Endothelial cell of umbilical vein (primary cell): Measurements from ENCODE around the gene POLR3B. TPM values are rescaled to one million over a fixed set of nuclear protein-coding genes. Genes with fewer than 3 reads are reported as not detected.

Source experiments
- BruUV-seq: library from RNA; stranded (reverse); fragments of 400-500 nt; replicated peaks from 2 replicates; lab custom pipeline; 2021; lab: Mats Ljungman, UMichigan
- CTCF ChIA-PET: fragments of 300-600, 350-600 bp; sonication (Branson Sonifier 250); formaldehyde crosslinking; loops from one replicate; lab custom pipeline; 2021; ENCODE audit warnings: antibody characterized with exemption, inconsistent platforms; lab: Charles Lee
- POLR2A ChIA-PET: fragments of 300-600, 350-600 bp; sonication (Branson Sonifier 250); formaldehyde crosslinking; loops from one replicate; lab custom pipeline; 2021; ENCODE audit warnings: antibody characterized with exemption, inconsistent platforms; lab: Charles Lee
- DNase-seq: peaks from one replicate; pipeline ENCODE4 v3.0.0-alpha.2; 2011; ENCODE audit warnings: low read depth, low spot score
- FAIRE-seq: peaks from 2 replicates; lab custom pipeline; 2011; peaks lifted over from hg19 to GRCh38; lab: Jason Lieb, UNC
- H2AFZ ChIP-seq: 2 replicates; pipeline ENCODE4 v1.6.0; 2012; ENCODE audit warnings: low read depth, low read length, control low read depth, inconsistent platforms
- H3K27ac ChIP-seq: 2 replicates; pipeline ENCODE4 v1.5.1; 2011; ENCODE audit warnings: low read depth, mild to moderate bottlenecking, control low read depth, low read length, moderate library complexity; ENCODE audit not compliant: insufficient read depth
- H3K27me3 ChIP-seq, 2 experiments: 2 replicates each; pipeline versions ENCODE4 v1.6.0 to v1.6.1; 2011; ENCODE audit warnings: low read length in 2 of 2, mixed read lengths in 1 of 2; ENCODE audit not compliant: control insufficient read depth in 2 of 2, insufficient read depth in 2 of 2
- H3K36me3 ChIP-seq, 2 experiments: 2 replicates in 1 of 2; 3 replicates in 1 of 2; pipeline ENCODE4 v1.5.1; 2011; ENCODE audit warnings: low read length in 2 of 2, mild to moderate bottlenecking in 1 of 2, moderate library complexity in 1 of 2; ENCODE audit not compliant: control insufficient read depth in 2 of 2, insufficient read depth in 2 of 2; ENCODE audit errors: extremely low read depth in 1 of 2
- H3K4me1 ChIP-seq: 3 replicates; pipeline ENCODE4 v1.5.1; 2011; ENCODE audit warnings: mild to moderate bottlenecking, low read length; ENCODE audit not compliant: control insufficient read depth, insufficient read depth; ENCODE audit errors: extremely low read depth
- H3K4me2 ChIP-seq: 2 replicates; pipeline ENCODE4 v1.6.1; 2011; ENCODE audit warnings: low read length, control low read depth, mixed read lengths; ENCODE audit not compliant: insufficient read depth
- H3K4me3 ChIP-seq, 3 experiments: fragments of 200-600 bp in 1 of 3; sonication (generic), shearing (Covaris generic) in 1 of 3; replicated peaks in 1 of 3; 2 replicates each; pipeline ENCODE4 v1.5.1; 2011 to 2016; ENCODE audit warnings: control low read depth in 3 of 3, low read length in 3 of 3, mild to moderate bottlenecking in 2 of 3, inconsistent platforms in 1 of 3, low read depth in 1 of 3, moderate library complexity in 1 of 3; ENCODE audit not compliant: insufficient read depth in 1 of 3
- H3K79me2 ChIP-seq: 2 replicates; pipeline ENCODE4 v1.6.0; 2012; ENCODE audit warnings: low read length, inconsistent platforms; ENCODE audit not compliant: control insufficient read depth, insufficient read depth
- H3K9ac ChIP-seq: replicated peaks from 2 replicates; pipeline ENCODE3; 2011; ENCODE audit warnings: low read length, control low read depth; ENCODE audit not compliant: insufficient read depth; ENCODE audit errors: extremely low read depth
- H3K9me1 ChIP-seq: replicated peaks from 3 replicates; pipeline ENCODE4 v1.6.0; 2011; ENCODE audit warnings: mild to moderate bottlenecking, low read length; ENCODE audit not compliant: control insufficient read depth, insufficient read depth; ENCODE audit errors: extremely low read depth
- H3K9me3 ChIP-seq: replicated peaks from 2 replicates; pipeline ENCODE4 v1.5.1; 2012; ENCODE audit warnings: low read length, inconsistent platforms; ENCODE audit not compliant: control insufficient read depth, insufficient read depth
- H4K20me1 ChIP-seq: replicated peaks from 2 replicates; pipeline ENCODE3; 2011; ENCODE audit warnings: mild to moderate bottlenecking, low read length; ENCODE audit not compliant: control insufficient read depth, insufficient read depth; ENCODE audit errors: extremely low read depth
- CTCF ChIP-seq, 2 donors: IDR thresholded peaks; 1 replicate in 1 of 2; 2 replicates in 1 of 2; pipeline ENCODE4 v1.5.1; 2011; ENCODE audit warnings: low read length in 2 of 2, mild to moderate bottlenecking in 2 of 2, moderate library complexity in 2 of 2, control low read depth in 1 of 2, inconsistent platforms in 1 of 2, low read depth in 1 of 2; ENCODE audit not compliant: insufficient read depth in 1 of 2; ENCODE audit errors: extremely low read depth in 1 of 2
- EZH2 ChIP-seq: IDR thresholded peaks from 2 replicates; pipeline ENCODE4 v1.6.1; 2012; ENCODE audit warnings: borderline replicate concordance, low read depth, mild to moderate bottlenecking, moderate library complexity, low read length, inconsistent platforms; ENCODE audit not compliant: severe bottlenecking
- FOS ChIP-seq: IDR thresholded peaks from 2 replicates; pipeline ENCODE4 v1.6.1; 2011; ENCODE audit warnings: mild to moderate bottlenecking, low read length, moderate library complexity, borderline replicate concordance; ENCODE audit not compliant: insufficient read depth
- GATA2 ChIP-seq: IDR thresholded peaks from 2 replicates; pipeline ENCODE4 v1.7.0; 2011; ENCODE audit warnings: low read depth, mild to moderate bottlenecking, moderate library complexity, mixed read lengths, low read length; ENCODE audit not compliant: insufficient read length, insufficient read depth
- JUN ChIP-seq: IDR thresholded peaks from 2 replicates; pipeline ENCODE4 v1.6.1; 2011; ENCODE audit warnings: borderline replicate concordance, low read depth; ENCODE audit not compliant: insufficient read length, insufficient read depth
- MYC ChIP-seq: IDR thresholded peaks from one replicate; pipeline ENCODE4 v1.6.1; 2011; ENCODE audit warnings: mild to moderate bottlenecking, low read depth, low read length
- POLR2A ChIP-seq: IDR thresholded peaks from 2 replicates; pipeline ENCODE4 v1.6.1; 2012; ENCODE audit warnings: low read depth, mild to moderate bottlenecking, control low read depth, low read length
- POLR2AphosphoS5 ChIP-seq: IDR thresholded peaks from 2 replicates; pipeline ENCODE4 v1.6.1; 2012; ENCODE audit warnings: low read depth, mild to moderate bottlenecking, control low read depth, low read length, moderate library complexity; ENCODE audit not compliant: insufficient read depth
- dilution Hi-C: fragments of 300-500 bp; cut with MboI; formaldehyde crosslinking; loops from one replicate; pipeline ENCODE4 v1.15.0; 2019; ENCODE audit warnings: low sequenced_read_pairs; ENCODE audit not compliant: extremely low pct_ligation_motif_present
- intact Hi-C: fragments of 100-400 bp; cut with micrococcal nuclease; formaldehyde crosslinking; loops from one replicate; pipeline ENCODE4 v1.10.0; 2022
- polyA plus RNA-seq, 4 experiments: library from polyadenylated mRNA; depleted of rRNA in 3 of 4; stranded (reverse) in 3 of 4; unstranded in 1 of 4; fragments of >200 nt; gene quantifications; 2 replicates each; pipeline versions ENCODE4 v1.2.1 to v1.2.3, GENCODE V29; 2011 to 2012; ENCODE audit warnings: missing spikeins in 1 of 4
- total RNA-seq: library from RNA; stranded (reverse); gene quantifications from 2 replicates; pipeline ENCODE4 v1.2.3, GENCODE V29; 2021

POLR3B gene
- total and polyA plus RNA-seq, 2 donors (not counting 3 experiments of a cell fraction or from before 2014, with no cell fraction given): 6.0 to 12.3 TPM

- no peak for FAIRE-seq
Observed at GRCh38 chr12:106423291-106423690, 65.7 kb downstream of the POLR3B start.

More at GRCh38 chr12:106423291-106423690, 65.7 kb downstream of the POLR3B start:
- CTCF ChIA-PET: no interaction called here
- no peak for DNase-seq
- no TSS peak for BruUV-seq
- no peak overlapping the region for H2AFZ ChIP-seq
- no peaks in the 10 kb centered on the region for H3K27me3 ChIP-seq
- H3K79me2 ChIP-seq: no peaks in the 10 kb centered on the region
- intact Hi-C loops (no loop called here), dilution Hi-C loops (no loop called here)
- no peaks in the 10 kb centered on the region for H3K9me1 ChIP-seq
- TF ChIP-seq EZH2 (no peak), CTCF (IDR thresholded peaks at IDR 0.05; ENCODE audit: extremely low read depth in 1 of 2, insufficient read depth in 1 of 2, low read depth in 1 of 2, low read length in 2 of 2) (no peak), FOS (no peak), POLR2A (no peak), MYC (no peak), GATA2 (no peak), POLR2AphosphoS5 (no peak), JUN (no peak)
- POLR2A ChIA-PET: no interaction called here
- H3K9ac ChIP-seq: no peak overlapping the region
- H3K4me3 ChIP-seq: no peak overlapping the region
- no peaks in the 10 kb centered on the region for H3K9me3 ChIP-seq
- H3K27ac ChIP-seq: no peak overlapping the region
- peaks cover 12% of the 10 kb centered on the region for H3K4me1 ChIP-seq
- no peaks in the 10 kb centered on the region for H4K20me1 ChIP-seq
- no peak overlapping the region for H3K4me2 ChIP-seq
- H3K36me3 ChIP-seq: no peaks in the 10 kb centered on the region
